ENCODE measurements around the gene MUC22. TPM values are rescaled to one million over a fixed set of nuclear protein-coding genes. Genes with fewer than 3 reads are reported as not detected.
"Not testable (repeated sequence)": the region's sequence is repeated elsewhere in the genome, so short reads cannot be mapped to it uniquely, and the experiment has no call there.

MUC22 gene
- polyA plus RNA-seq, 1 donor = not detected

DNA sequence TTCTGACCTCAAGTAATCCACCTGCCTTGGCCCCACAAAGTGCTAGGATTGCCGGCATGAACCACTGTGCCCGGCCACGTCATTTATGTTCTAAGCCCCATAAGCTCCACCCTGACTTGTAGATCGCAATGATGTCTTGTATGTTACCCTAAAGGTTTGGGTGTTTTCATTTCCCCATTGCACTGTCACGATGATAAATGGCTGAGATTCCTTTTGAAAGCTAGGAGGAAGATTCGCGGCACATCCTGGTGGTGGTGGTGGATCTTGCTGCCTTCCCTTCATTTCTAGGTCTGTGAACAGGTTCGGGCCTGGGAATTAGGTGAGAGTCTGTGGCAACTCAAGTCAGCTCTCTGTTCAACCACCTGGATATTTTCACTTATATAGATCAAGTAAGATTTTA, 28.3 kb downstream of the MUC22 start:
- DNase-seq = no peak

DNA sequence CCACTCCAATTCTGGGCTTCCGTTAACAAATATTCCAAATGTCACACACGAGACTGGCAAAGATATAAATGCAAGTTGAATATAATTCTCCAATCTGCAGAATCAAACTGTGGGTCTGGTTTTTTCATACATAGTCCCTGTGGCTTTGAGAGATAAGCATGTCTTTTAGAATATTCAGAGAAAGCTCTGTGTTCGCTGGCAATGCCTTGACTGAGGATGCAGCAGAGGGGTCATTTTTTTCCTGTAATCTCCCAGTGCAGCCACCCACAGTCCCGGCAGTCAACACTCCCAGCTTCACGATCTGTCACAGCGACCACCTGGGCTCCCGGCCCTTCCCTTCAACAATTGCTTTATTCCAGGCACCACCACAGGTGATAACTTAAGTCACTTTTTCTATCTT, 30.5 kb downstream of the MUC22 start:
- no peak for DNase-seq

DNA sequence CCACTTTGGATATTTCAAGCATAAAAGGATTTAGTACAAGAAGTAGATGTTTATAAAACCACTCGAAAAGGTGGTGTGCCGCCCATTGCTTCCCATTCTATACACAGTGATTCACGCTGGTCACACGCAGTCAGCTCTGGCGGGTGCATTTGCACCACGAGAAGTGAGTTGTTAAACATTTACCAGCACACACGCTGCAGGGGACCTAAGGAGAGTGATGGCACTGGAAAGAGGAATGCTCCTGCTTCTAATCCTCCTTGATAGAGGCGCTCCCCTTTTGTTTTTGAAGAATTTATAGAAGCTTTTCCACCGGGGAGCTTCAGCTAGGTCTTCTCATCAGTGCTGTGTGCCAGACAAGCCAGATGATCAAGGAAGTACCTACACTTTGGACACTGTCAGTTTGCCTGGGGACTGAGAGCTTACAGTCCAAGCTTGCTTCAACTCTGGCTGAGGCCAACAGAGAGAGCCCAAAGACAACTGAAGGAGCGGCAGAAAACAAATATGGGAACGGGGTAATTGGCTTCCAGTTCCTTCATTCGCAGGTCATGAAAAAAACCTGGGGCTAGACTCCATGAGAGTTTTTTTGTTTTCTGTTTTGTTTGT, 31.2 kb downstream of the MUC22 start:
- no peak for DNase-seq

DNA sequence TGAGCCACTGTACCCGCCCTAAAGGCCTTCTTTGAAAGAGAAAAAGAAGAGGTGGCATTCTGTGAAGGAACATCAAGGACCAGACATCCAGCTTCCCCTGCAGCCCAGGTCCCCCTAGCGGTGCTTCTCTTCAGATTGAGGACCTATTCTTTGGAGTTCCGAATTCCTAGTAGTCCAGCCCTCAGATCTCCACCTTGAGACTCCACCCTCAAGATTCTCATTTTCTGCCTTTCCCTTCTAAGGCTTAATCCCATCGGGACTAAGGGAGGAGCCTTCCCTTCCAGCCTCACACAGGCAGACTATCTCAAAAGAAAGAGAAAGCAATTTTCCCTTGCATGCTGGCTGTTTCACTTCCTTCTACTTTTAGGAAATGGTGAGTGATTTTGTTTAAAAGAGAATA, 32.5 kb downstream of the MUC22 start:
- DNase-seq = peak; percentile 34

DNA sequence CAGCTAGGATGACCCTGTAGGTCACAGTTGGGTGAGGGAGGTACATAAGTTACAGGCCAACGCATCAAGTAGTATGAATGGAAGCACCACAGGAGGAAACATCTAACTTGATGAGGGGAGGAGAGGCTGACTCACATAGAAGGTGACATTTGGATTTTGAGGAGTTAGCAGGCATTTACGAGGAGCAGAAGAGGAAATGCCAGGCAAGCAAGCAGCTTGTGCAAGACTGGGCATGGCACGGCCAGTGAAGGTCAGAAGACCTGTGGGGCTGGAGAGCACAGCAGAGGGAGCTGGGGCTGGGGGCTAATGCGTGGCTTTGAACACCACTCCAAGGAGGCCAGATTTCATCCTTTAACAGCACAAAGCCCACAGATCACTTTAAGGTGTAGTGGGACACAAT, 37.8 kb downstream of the MUC22 start:
- no peak for DNase-seq

DNA sequence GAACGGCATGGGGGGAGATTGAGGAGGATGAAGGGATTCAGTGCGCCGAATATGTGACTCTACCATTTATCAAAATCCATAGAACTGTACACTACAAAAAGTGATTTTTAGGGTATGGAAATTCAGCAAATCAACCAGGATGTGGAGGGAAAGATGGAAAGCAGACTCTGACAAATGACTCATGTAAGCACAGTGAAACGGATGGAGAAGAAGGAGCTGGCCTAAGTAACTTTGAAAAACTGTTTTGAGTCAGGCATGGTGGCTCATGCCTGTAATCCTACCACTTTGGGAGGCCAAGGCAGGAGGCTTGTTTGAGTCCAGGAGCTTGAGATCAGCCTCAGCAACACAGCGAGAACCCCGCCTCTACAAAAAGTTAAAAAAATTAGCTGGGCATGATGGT, 39.2 kb downstream of the MUC22 start:
- no peak for DNase-seq

DNA sequence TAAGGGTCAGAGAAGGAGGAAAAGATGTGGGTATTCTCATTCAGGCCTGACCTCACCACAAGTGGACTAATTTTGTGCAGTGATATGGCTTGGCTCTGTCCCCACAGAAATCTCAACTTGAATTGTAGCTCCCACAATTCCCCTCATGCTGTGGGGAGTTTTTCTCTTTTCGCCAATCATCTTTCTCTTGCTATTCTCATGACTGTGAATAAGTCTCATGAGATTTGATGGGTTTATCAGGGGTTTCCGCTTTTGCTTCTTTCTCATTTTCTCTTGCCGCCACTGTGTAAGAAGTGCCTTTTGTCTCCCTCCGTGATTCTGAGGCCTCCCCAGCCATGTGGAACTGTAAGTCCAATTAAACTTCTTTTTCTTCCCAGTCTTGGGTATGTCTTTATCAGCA, 42.9 kb downstream of the MUC22 start:
- DNase-seq = not testable (repeated sequence)

DNA sequence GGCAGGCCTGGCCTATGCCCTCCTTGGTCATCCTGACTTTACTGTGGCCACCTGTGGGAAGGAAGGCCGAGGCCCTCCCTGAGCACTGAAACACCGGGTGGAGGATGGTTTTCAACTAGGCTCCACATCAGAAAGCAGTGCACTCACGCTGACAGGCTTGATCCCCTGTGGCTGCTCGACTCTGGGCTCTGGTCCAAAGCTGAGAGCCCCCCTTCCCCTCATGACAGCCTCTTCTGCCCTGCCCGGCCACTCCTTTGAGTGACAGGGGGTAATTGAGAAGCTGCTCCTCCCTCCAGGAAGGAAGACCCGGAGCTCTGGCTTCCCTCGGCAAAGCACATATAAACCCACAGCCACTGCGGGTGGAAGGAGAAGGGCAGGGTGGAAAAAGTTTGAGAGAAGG, 43.6 kb downstream of the MUC22 start:
- DNase-seq = no peak

DNA sequence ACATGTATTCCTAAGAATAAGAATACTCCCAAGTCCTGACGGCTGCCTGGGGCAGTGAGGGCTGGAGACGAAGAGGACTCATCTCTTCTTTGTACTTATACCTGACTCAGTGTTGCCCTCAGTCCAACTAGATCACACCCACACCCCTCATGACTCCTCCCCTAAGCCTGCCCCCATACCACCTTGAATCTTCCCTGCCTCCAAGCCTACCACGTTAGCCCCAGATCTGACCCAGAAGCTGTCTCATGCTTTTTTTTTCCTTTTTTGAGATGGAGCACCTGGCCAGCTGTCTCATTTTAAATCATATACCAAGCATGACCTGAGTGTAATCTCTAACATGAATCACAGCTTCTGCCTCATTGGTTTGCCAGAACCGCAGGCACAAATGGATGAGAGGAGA, 45.2 kb downstream of the MUC22 start:
- no peak for DNase-seq

DNA sequence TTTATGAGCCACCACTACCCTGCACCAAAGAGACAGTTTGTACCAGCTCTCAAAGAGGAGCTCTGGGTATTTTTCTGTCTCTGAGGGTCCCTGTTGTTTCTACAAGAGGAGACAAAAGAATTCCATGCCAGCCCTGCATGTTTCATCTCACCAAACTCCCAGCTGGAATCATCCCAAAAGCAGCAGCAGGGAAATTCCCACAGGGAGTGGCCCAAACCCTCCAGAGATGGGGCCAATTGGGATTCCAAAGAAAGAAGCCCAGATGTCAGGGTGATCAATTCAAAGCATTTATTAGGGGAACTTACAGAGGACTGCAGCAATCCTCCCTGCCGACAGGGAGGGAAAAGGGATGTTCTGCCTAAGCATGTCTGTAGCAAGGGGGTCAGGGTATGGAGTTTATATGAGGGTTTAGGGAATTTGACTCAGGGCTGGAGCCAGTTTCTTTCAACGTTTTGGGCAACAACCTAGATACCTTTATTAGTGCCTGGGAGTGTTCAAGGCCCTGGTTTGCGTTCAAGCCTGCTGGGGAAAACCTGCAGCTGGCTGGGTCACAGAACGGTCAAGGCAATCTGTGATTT, 47.2 kb downstream of the MUC22 start:
- DNase-seq = no peak

DNA sequence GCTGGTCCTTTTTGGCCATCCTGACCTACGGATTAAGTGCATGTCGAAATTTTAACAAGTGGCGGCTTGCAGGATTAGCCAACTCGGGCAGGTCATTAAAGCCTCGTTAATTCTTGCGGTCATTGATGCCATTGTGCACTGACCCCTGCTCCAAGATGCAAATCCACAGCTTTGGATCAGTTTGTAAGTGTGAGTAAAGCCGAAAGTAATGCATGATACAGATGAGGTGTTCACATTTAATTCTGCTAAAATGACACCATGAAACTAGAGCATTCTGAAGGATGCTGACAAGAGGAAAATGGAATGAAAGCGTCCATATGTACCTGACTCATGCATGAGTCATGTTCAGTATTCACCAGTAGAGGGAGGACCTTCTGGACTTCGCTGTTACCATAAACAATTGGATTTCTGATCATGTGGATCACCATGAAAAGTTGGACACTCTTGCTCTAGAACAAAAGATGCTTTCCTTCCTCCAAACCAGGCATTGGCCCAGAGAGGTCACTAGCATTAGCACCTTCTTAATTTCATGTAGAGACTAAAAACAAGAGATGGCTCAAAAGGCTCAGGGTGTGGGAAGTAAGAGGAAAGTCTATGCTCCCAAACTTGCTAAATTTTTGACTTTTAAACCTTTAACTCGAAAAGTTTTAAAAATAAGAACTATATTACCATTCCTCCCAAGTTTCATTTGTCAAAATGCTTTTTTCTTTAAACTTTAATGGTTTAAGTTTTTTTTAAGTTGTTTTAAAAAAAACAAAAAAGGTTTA, 48.0 kb downstream of the MUC22 start:
- no peak for DNase-seq

DNA sequence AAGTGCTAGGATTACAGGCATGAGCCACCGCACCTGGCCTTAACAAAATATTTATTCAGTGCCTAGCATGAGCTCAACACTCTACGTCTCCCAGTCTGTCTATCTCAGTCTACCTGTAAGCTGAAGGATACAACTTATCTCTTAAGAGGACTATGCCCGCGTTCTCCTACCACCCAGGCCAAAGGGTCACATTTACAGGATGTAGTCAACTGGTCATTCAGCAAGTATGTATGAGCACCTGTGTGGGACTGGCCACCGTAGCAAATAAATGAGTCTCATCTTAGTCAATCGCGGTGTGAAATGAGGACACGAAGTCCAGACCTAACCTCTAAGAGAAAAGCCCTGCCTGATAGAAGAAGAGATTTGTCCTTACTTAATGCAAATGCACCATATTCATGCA, 49.9 kb downstream of the MUC22 start:
- DNase-seq = no peak

DNA sequence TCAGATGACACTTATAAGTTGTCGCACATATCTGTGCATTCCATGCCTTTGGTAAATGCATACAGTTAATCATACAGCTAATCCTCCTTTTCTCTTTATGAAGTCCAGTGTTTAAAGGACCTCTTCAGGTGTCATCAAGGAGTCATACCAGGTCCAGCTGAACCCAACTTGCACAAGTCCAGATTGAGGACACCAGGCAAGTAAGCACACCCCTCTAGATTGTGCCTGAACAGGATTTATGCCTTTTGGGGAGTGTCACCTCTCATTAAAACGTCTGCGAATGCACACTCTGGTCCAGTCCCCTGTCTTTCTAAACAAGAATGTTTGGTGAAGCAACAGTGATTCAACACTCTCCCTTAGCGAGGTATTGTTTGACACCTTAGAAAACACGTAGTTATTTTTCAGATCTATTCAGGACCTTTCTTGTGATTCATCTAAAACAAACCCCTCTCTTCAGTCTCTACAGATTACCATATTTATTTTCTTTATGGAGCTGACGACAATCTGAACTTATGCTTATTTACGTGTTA, 53.7 kb downstream of the MUC22 start:
- no peak for DNase-seq

DNA sequence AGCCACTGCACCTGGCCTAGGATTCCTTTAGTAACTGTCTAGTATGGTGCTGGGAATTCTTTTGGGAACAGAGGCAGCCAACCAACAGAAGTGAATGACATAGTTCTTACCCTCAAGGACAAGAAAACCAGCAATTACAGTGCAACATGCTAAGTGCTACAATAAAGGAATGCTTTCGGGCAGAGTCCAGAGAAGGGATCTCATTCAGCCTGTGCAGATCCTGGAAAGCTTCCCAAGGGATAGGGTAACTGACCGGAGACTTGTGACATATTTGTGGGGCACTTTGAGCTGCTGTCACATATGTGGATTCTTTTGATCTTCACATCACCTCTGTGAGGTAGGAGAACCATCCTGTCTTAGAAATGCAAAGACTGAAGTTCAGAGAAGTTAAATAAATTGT, 55.3 kb downstream of the MUC22 start:
- DNase-seq = no peak

DNA sequence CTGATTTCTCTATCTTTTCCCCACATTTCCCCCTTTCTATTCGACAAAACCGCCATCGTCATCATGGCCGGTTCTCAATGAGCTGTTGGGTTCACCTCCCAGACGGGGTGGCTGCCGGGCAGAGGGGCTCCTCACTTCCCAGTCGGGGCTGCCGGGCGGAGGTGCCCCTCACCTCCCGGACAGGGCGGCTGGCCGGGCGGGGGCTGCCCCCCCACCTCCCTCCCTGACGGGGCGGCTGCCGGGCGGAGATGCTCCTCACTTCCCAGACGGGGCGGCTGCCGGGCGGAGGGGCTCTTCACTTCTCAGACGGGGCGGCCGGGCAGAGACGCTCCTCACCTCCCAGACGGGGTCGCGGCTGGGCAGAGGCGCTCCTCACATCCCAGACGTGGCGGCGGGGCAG, 56.8 kb downstream of the MUC22 start:
- not testable (repeated sequence) for DNase-seq

DNA sequence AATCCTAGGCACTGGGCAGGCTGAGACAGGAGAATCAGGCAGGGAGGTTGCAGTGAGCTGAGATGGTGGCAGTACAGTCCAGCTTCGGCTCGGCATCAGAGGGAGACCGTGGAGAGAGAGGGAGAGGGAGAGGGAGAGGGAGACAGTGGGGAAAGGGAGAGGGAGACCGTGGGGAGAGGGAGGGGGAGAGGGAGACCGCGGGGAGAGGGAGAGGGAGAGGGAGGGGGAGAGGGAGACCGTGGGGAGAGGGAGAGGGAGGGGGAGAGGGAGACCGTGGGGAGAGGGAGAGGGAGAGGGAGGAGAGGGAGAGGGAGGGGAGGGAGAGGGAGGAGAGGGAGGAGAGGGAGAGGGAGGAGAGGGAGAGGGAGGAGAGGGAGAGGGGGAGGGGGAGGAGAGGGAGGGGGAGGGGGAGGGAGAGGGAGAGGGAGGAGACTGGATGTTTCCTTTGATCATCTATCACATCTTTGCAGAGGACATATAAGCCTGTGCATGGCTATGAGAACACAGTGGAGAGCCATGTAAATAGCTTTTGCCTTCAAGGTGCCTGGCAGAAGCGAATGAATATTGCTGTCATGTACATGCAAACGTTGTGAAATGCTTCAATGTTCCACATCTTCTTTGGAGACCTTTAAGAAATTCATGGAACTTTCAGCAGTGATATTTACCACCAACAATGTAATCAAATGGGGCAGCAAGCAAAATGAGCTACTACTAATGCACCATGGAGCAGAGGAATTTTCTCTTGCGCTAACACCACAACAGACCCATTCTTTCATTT, 57.8 kb downstream of the MUC22 start:
- DNase-seq = not testable (repeated sequence)

DNA sequence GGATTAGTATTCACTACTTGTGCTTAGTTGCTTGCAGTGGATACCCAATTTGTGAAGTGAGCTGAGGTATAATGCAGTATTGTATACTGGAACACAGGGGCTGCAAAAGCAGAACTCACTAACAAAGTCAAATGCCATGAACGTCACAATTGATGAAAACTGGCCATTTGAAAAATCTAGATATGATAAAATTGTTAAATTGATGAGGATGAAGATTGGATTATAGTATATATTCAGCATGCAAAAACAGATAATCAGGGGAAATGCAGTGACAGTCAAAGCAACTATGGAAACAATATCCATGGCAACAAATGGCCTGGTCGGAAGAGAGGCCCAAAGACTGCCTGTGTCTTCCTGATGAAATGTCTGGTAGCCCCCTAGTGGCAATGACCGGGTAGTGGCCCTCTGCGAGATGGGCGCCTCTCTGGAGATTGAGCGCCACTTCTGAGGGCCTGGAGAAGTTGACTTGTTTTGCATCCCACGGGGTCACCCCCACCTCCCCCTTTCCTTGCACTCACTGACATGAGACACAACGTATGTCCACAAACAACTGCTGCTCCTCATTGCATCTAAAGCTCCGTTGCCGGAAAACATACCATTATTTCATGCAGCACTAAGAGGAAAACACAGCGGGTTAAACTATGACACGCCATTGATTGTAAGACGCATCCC, 58.5 kb downstream of the MUC22 start:
- peak; percentile 59 for DNase-seq

DNA sequence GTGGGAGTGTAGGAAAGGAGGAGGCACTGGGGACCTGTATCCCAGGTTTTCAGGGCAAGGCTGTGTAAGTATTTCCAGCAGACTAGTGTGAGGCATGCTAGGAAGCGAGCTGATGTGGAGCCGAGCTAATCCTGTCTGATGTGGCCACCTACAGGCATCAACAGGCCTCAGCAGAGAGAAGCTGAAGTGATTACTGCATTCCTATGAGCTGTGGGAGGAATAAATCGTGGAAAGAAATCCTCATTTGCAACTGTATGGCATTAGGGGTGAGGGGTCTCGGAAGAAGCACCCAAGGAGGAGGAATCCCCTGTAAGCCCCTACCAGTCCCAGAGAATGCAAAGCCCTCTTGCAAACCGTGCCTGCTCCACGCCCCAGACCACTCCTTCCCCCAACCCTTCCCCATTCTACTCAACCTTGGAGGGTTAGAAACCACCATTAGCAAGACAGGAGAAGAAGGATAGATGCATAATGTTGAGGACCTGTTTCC, 60.5 kb downstream of the MUC22 start:
- peak; percentile 54 for DNase-seq

DNA sequence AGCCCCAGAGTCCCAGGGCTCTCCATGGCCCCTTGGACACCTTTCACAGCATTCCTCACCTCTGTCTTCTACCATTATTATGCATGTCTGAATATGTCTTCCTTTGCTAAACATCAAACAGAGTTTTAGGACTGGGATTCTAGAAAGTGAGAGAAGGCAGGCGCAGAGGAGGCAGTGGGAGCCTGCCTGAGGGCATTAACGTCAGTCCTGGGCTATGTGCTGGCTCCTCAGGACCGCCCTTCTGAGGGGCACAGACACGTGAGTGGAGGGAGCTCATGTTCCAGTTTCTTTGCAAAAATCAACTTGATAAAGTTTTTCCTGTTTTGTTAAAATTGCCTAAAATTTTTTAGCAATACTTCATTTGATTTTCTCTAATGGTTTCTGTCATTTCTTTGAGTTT, 64.1 kb downstream of the MUC22 start:
- DNase-seq = no peak

DNA sequence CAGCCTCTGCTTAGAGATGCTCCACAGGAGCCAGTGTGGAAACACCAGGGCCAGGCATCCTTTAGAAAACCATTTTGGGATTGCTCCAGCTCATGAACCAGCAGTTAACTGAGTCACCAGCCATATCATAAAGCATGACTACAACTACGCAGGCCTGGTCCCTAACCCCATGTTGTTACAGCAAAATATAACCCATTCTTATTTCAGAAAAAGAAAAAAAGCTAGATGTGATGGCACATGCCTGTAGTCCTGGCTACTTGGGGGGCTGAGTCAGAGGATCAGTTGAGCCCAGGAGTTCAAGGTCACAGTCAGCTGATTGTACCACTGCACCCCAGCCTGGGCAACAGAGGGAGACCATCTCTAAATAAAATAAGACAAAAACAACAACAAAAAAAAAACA, 65.3 kb downstream of the MUC22 start:
- no peak for DNase-seq

DNA sequence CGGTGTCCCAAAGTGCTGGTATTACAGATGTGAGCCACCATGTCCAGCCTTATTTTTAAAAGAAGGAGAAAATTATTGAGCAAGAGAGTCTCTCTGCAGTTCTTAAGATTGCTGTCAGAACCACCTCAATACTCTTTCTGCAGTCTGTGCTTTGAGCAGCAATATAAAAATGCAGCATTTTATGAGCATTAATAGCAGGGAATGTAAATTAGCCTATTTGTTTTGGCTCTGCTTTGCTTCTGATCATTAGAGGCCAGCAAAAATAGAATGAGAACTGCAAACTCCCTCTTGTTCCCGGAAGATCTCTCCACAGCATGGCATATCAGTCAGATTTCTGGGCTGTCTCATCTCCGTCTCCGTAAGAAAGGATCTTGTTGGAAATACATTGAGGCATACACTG, 66.3 kb downstream of the MUC22 start:
- DNase-seq = no peak

DNA sequence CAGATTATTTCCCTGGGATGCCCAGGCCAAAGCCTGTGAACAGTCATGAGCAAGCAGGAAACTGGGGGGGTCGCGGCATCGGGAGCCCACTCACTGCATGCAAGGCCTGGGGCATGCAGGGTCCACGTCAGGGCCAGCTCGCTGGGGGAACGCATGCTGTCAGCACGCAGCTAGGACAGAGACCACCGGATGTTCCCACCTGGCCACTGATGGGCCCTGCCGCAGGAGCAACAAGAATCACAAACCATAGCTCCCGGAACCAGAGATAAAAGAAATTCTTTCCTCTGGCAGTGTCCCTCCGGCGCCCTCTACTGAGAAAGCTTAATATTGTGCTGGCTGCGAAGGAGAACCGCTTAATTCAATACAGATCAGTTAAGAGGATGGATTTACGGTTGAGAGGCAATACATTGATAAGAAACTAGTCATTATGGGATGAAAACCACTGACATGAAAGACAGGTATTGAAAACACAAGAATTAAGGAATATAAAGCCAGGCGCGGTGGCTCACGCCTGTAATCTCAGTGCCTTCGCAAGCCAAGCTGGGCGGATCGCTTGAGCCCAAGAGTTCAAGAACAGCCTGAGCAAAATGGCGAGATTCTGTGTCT, 69.5 kb downstream of the MUC22 start:
- peak; percentile 66 for DNase-seq

All from hindlimb muscle (tissue), 1 donor.